NCI-H446 treated with DMSO at 0.1 percent for 48 hours (cell line): ENCODE results near the gene ADGRD2.

Experiments used
- DNase-seq: peaks from one replicate; lab custom pipeline; 2025; lab: John Stamatoyannopoulos, UW

Gene ADGRD2

GRCh38 chr9:124478354-124478753 lies 28.1 kb downstream of the ADGRD2 start:
- no peak for DNase-seq

GRCh38 chr9:124479371-124479770 lies 29.1 kb downstream of the ADGRD2 start:
- no peak for DNase-seq

GRCh38 chr9:124479947-124480620 lies 29.8 kb downstream of the ADGRD2 start:
- DNase-seq, result no peak

GRCh38 chr9:124480621-124480981 lies 30.4 kb downstream of the ADGRD2 start:
- DNase-seq, result no peak

- DNase-seq, result no peak
Measured at GRCh38 chr9:124481115-124481514, 30.9 kb downstream of the ADGRD2 start.

GRCh38 chr9:124482431-124483031 lies 32.3 kb downstream of the ADGRD2 start:
- DNase-seq, result no peak

GRCh38 chr9:124483481-124483880 lies 33.2 kb downstream of the ADGRD2 start:
- no peak for DNase-seq

GRCh38 chr9:124485201-124485600 lies 35.0 kb downstream of the ADGRD2 start:
- DNase-seq, result no peak

- DNase-seq, result no peak
Measured at GRCh38 chr9:124485936-124486335, 35.7 kb downstream of the ADGRD2 start.

- DNase-seq, result no peak
Measured at GRCh38 chr9:124486778-124487259, 36.6 kb downstream of the ADGRD2 start.

- no peak for DNase-seq
Measured at GRCh38 chr9:124487260-124488182, 37.3 kb downstream of the ADGRD2 start.

GRCh38 chr9:124488641-124489210 lies 38.5 kb downstream of the ADGRD2 start:
- no peak for DNase-seq

GRCh38 chr9:124489222-124489621 lies 39.0 kb downstream of the ADGRD2 start:
- no peak for DNase-seq

GRCh38 chr9:124490004-124490403 lies 39.8 kb downstream of the ADGRD2 start:
- DNase-seq, result no peak

- DNase-seq, result no peak
Measured at GRCh38 chr9:124491049-124491975, 41.1 kb downstream of the ADGRD2 start.

GRCh38 chr9:124492818-124493217 lies 42.6 kb downstream of the ADGRD2 start:
- DNase-seq, result no peak

- no peak for DNase-seq
Measured at GRCh38 chr9:124493218-124493617, 43.0 kb downstream of the ADGRD2 start.

GRCh38 chr9:124493794-124494479 lies 43.7 kb downstream of the ADGRD2 start:
- no peak for DNase-seq

- no peak for DNase-seq
Measured at GRCh38 chr9:124495126-124496074, 45.1 kb downstream of the ADGRD2 start.

GRCh38 chr9:124496075-124496449 lies 45.8 kb downstream of the ADGRD2 start:
- DNase-seq, result no peak
